ENCODE measurements around the gene APP. TPM values are rescaled to one million over a fixed set of nuclear protein-coding genes. Genes with fewer than 3 reads are reported as not detected.

Gene APP
- total RNA-seq, 2 experiments from 2014 or later: 0.55 TPM; not detected in 1

DNA sequence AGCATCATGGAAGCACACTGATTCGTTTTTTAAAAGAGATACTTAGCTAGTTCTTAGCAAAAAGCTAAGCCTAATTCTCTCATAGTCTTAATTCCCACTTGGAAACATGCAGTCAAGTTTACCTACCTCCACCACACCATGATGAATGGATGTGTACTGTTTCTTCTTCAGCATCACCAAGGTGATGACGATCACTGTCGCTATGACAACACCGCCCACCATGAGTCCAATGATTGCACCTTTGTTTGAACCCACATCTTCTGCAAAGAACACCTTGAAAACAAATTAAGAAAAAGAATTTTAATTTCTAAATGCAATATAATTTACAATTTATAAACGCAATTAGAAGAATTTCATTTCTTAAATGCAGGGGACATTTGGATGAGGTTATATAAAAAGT is 279.0 kb downstream of the APP start:
- Histone ChIP-seq H3K9me3 (ENCODE audit: low read length) (no peaks in the 10 kb centered on the region), H3K9me2 (ENCODE audit: insufficient read depth, low read length) (no peaks in the 10 kb centered on the region), H3K27ac (ENCODE audit: low read depth, low read length, poor library complexity, severe bottlenecking) (no peak overlapping the region), H2AFZ (ENCODE audit: low read length) (no peak overlapping the region), H3K4me3 (ENCODE audit: low read depth, low read length, poor library complexity, severe bottlenecking) (no peak overlapping the region), H4K20me1 (ENCODE audit: insufficient read depth, low read length) (no peaks in the 10 kb centered on the region), H3K36me3 (ENCODE audit: insufficient read depth, low read length) (no peaks in the 10 kb centered on the region), H3K79me2 (ENCODE audit: insufficient read depth, low read depth, low read length) (no peaks in the 10 kb centered on the region), H3K4me1 (ENCODE audit: insufficient read depth, low read length, poor library complexity, severe bottlenecking) (no peaks in the 10 kb centered on the region), H3K4me2 (ENCODE audit: low read length) (no peak overlapping the region)
- ChIA-PET CTCF (ENCODE audit: unreplicated experiment) (no interaction called here), POLR2A (interaction anchor here (2.7 kb wide), 1 partner anchor 10 kb away, joined by 6 read pairs; no protein-coding TSS in a partner anchor)
- no peak for DNase-seq (ENCODE audit: low spot score)
- TF ChIP-seq EZH2phosphoT487 (IDR thresholded peaks at IDR 0.05; ENCODE audit: borderline replicate concordance, low read depth, low read length): no peak
- TF ChIP-seq, protein P1, sequence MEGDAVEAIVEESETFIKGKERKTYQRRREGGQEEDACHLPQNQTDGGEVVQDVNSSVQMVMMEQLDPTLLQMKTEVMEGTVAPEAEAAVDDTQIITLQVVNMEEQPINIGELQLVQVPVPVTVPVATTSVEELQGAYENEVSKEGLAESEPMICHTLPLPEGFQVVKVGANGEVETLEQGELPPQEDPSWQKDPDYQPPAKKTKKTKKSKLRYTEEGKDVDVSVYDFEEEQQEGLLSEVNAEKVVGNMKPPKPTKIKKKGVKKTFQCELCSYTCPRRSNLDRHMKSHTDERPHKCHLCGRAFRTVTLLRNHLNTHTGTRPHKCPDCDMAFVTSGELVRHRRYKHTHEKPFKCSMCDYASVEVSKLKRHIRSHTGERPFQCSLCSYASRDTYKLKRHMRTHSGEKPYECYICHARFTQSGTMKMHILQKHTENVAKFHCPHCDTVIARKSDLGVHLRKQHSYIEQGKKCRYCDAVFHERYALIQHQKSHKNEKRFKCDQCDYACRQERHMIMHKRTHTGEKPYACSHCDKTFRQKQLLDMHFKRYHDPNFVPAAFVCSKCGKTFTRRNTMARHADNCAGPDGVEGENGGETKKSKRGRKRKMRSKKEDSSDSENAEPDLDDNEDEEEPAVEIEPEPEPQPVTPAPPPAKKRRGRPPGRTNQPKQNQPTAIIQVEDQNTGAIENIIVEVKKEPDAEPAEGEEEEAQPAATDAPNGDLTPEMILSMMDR (conservative IDR thresholded peaks at IDR 0.05; ENCODE audit: low read length): no peak
- intact Hi-C loops (cut with micrococcal nuclease; ENCODE audit: unreplicated experiment): no loop called here
- BruUV-seq (replicated peaks): no TSS peak

DNA sequence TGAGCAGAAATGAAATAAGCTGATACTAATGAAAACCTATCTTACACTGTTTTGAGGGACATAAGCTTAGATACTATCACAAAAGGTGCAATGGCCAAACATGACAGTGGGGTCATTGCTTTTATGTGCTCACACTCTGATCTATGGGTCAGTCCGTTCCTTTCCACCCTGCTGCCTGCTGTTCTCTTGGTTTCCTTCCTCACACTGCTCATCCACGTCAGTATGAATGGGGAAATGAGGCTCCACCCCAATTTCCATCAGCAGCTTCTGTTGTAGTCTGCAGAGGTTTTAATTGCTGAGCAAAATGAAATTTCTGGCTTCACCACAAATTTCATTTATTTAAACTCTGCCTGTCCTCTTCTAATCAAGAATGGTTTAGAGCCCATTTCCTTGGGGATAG is 280.6 kb downstream of the APP start:
- no peak overlapping the region for H2AFZ ChIP-seq (ENCODE audit: low read length)
- ChIA-PET POLR2A (interaction anchor here (0.9 kb wide), 1 partner anchor 71 kb away, joined by 3 read pairs; no protein-coding TSS in a partner anchor), CTCF (ENCODE audit: unreplicated experiment) (no interaction called here)
- H4K20me1 ChIP-seq (ENCODE audit: insufficient read depth, low read length): no peaks in the 10 kb centered on the region
- H3K9me2 ChIP-seq (ENCODE audit: insufficient read depth, low read length): no peaks in the 10 kb centered on the region
- no TSS peak for BruUV-seq (replicated peaks)
- no peak overlapping the region for H3K4me3 ChIP-seq (ENCODE audit: low read depth, low read length, poor library complexity, severe bottlenecking)
- intact Hi-C loops (cut with micrococcal nuclease; ENCODE audit: unreplicated experiment): no loop called here
- no peaks in the 10 kb centered on the region for H3K9me3 ChIP-seq (ENCODE audit: low read length)
- no peak overlapping the region for H3K4me2 ChIP-seq (ENCODE audit: low read length)
- no peaks in the 10 kb centered on the region for H3K36me3 ChIP-seq (ENCODE audit: insufficient read depth, low read length)
- no peak for TF ChIP-seq EZH2phosphoT487 (IDR thresholded peaks at IDR 0.05; ENCODE audit: borderline replicate concordance, low read depth, low read length)
- TF ChIP-seq, protein P1 (conservative IDR thresholded peaks at IDR 0.05; ENCODE audit: low read length): no peak
- no peak for DNase-seq (ENCODE audit: low spot score)
- no peaks in the 10 kb centered on the region for H3K79me2 ChIP-seq (ENCODE audit: insufficient read depth, low read depth, low read length)
- no peaks in the 10 kb centered on the region for H3K4me1 ChIP-seq (ENCODE audit: insufficient read depth, low read length, poor library complexity, severe bottlenecking)
- H3K27ac ChIP-seq (ENCODE audit: low read depth, low read length, poor library complexity, severe bottlenecking): no peak overlapping the region

DNA sequence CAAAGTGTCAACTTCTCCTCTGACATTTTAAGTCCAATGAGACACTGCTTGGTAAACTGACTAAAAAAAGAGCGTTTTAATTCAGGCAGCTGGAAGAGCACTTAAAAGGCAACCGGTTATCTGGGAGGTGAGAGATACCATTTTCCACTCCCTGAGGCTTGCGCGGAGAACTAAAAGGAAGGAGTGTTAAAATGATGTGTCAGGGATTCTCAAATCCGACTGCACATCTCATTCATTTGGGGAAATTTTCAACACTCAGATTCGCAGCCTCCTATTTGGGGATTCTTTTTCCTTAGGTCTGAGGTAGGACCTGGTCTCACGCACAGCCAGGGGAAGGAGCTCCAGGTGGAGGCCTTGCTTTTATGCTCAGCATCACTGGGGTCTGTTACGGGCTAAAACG is 281.9 kb downstream of the APP start:
- CTCF ChIA-PET (ENCODE audit: unreplicated experiment): interaction anchor here (0.5 kb wide), 1 partner anchor 273 kb away, joined by 3 read pairs; no protein-coding TSS in a partner anchor
- Histone ChIP-seq H3K36me3 (ENCODE audit: insufficient read depth, low read length) (no peaks in the 10 kb centered on the region), H2AFZ (ENCODE audit: low read length) (no peak overlapping the region), H3K4me2 (ENCODE audit: low read length) (no peak overlapping the region), H4K20me1 (ENCODE audit: insufficient read depth, low read length) (no peaks in the 10 kb centered on the region), H3K9me2 (ENCODE audit: insufficient read depth, low read length) (no peaks in the 10 kb centered on the region), H3K4me1 (ENCODE audit: insufficient read depth, low read length, poor library complexity, severe bottlenecking) (no peaks in the 10 kb centered on the region), H3K9me3 (ENCODE audit: low read length) (no peaks in the 10 kb centered on the region), H3K27ac (ENCODE audit: low read depth, low read length, poor library complexity, severe bottlenecking) (no peak overlapping the region), H3K79me2 (ENCODE audit: insufficient read depth, low read depth, low read length) (no peaks in the 10 kb centered on the region), H3K4me3 (ENCODE audit: low read depth, low read length, poor library complexity, severe bottlenecking) (no peak overlapping the region)
- no TSS peak for BruUV-seq (replicated peaks)
- DNase-seq (ENCODE audit: low spot score): no peak
- POLR2A ChIA-PET: no interaction called here
- TF ChIP-seq EZH2phosphoT487 (IDR thresholded peaks at IDR 0.05; ENCODE audit: borderline replicate concordance, low read depth, low read length): no peak
- TF ChIP-seq, protein P1 (conservative IDR thresholded peaks at IDR 0.05; ENCODE audit: low read length): no peak
- intact Hi-C loops (cut with micrococcal nuclease; ENCODE audit: unreplicated experiment): loop anchor here (10.0 kb wide), 1 partner anchor 546 kb away; no protein-coding TSS in a partner anchor
